Progenitor cell of endocrine pancreas (in vitro differentiated cells): ENCODE results near the gene BAG3. TPM values are rescaled to one million over a fixed set of nuclear protein-coding genes. Genes with fewer than 3 reads are reported as not detected.

Source experiments
- DNase-seq: peaks from one replicate; pipeline ENCODE4 v3.0.0; 2021; ENCODE audit warnings: low spot score; ENCODE audit not compliant: unreplicated experiment
- H3K27ac Mint-ChIP-seq: 2 replicates; pipeline ENCODE4 v1.8.0; 2021; ENCODE audit warnings: mild to moderate bottlenecking, moderate library complexity, mixed read lengths
- H3K27me3 Mint-ChIP-seq: 2 replicates; pipeline ENCODE4 v1.8.0; 2021; ENCODE audit warnings: mixed read lengths
- H3K36me3 Mint-ChIP-seq: 2 replicates; pipeline ENCODE4 v1.8.0; 2022; ENCODE audit warnings: mixed read lengths; ENCODE audit not compliant: insufficient read depth
- H3K4me1 Mint-ChIP-seq: 2 replicates; pipeline ENCODE4 v1.8.0; 2021; ENCODE audit warnings: low read depth, mixed read lengths
- H3K4me3 Mint-ChIP-seq: 2 replicates; pipeline ENCODE4 v1.8.0; 2021; ENCODE audit warnings: low read depth, mild to moderate bottlenecking, moderate library complexity, mixed read lengths
- H3K9me3 Mint-ChIP-seq: 2 replicates; pipeline ENCODE4 v1.8.0; 2021; ENCODE audit warnings: low read depth, mixed read lengths
- CTCF ChIP-seq: fragments of 200-600 bp; sonication (generic); IDR thresholded peaks from one replicate; pipeline ENCODE4 v1.5.0; 2021; ENCODE audit warnings: antibody characterized with exemption, mild to moderate bottlenecking; ENCODE audit not compliant: unreplicated experiment
- total RNA-seq: library from RNA; stranded (reverse); gene quantifications from 2 replicates; pipeline ENCODE4 v1.2.1, GENCODE V29; 2021

Gene BAG3
- total RNA-seq, 1 donor from 2014 or later: 19.2 TPM

GRCh38 chr10:119714484-119714816 is 63.3 kb downstream of the BAG3 start:
- Mint-ChIP-seq H3K4me1 (no peaks in the 10 kb centered on the region), H3K27ac (no peak overlapping the region)
- no peak for DNase-seq

GRCh38 chr10:119715628-119716505 is 64.7 kb downstream of the BAG3 start:
- Mint-ChIP-seq H3K9me3 (peaks cover 3% of the 10 kb centered on the region), H3K4me3 (no peak overlapping the region), H3K27me3 (no peaks in the 10 kb centered on the region), H3K27ac (peak overlapping the region; percentile 76), H3K36me3 (no peaks in the 10 kb centered on the region), H3K4me1 (no peaks in the 10 kb centered on the region)
- no peak for DNase-seq
- TF ChIP-seq CTCF: no peak

More at GRCh38 chr10:119714484-119714816, 63.3 kb downstream of the BAG3 start:
- Mint-ChIP-seq H3K4me3 (no peak overlapping the region), H3K9me3 (peaks cover 7% of the 10 kb centered on the region), H3K36me3 (no peaks in the 10 kb centered on the region), H3K27me3 (no peaks in the 10 kb centered on the region)
- TF ChIP-seq CTCF: no peak

- H3K27ac Mint-ChIP-seq: no peak overlapping the region
- H3K27me3 Mint-ChIP-seq: no peaks in the 10 kb centered on the region
- DNase-seq: no peak
- peaks cover 21% of the 10 kb centered on the region for H3K4me1 Mint-ChIP-seq
- no peaks in the 10 kb centered on the region for H3K36me3 Mint-ChIP-seq
- no peaks in the 10 kb centered on the region for H3K9me3 Mint-ChIP-seq
- no peak overlapping the region for H3K4me3 Mint-ChIP-seq
- TF ChIP-seq CTCF: no peak
Measured at GRCh38 chr10:119723161-119723560, 72.0 kb downstream of the BAG3 start.

GRCh38 chr10:119723624-119724023 is 72.4 kb downstream of the BAG3 start:
- DNase-seq: no peak

More at GRCh38 chr10:119723624-119724023, 72.4 kb downstream of the BAG3 start:
- Mint-ChIP-seq H3K27ac (peak overlapping the region; percentile 86), H3K4me3 (no peak overlapping the region), H3K9me3 (no peaks in the 10 kb centered on the region), H3K4me1 (peaks cover 21% of the 10 kb centered on the region), H3K36me3 (no peaks in the 10 kb centered on the region), H3K27me3 (no peaks in the 10 kb centered on the region)
- no peak for TF ChIP-seq CTCF
